CD4-positive, alpha-beta T cell treated with Interleukin-17A for 1 hour (primary cell): ENCODE data around the gene SP140.
"Not testable (repeated sequence)": the region's sequence is repeated elsewhere in the genome, so short reads cannot be mapped to it uniquely, and the experiment has no call there.

Experiments used
- DNase-seq: peaks from one replicate; pipeline ENCODE4 v3.0.0-alpha.2; 2020

Gene SP140

GRCh38 chr2:230225486-230225885 is at the start of gene SP140:
TSS of gene SP140 (plus strand) at chr2:230225736. CDS start at chr2:230225845, 109 bp downstream.
- DNase-seq, result peak; percentile 92

DNA sequence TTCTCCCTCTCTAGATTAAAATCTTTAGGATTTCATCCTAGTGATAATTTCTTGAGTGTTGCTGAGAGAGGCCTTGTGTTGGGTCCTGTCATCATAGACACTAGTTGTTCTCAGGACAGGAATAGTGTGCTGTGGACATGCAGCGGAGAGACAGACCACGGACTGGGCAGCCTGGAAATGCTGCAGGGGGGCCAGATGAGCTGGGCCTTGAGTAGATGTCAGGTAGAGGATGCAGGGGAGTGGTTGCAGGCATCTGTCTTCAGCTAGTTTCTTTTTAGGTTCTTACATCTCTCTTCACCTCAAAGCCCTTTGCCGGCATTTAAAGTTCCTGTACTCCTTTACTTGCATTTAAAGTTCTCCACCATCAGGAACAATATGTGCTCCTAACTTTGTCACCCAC is 48.5 kb upstream of the SP140 start:
- no peak for DNase-seq

- DNase-seq, result no peak
Observed at GRCh38 chr2:230178546-230179485, 46.7 kb upstream of the SP140 start.

DNA sequence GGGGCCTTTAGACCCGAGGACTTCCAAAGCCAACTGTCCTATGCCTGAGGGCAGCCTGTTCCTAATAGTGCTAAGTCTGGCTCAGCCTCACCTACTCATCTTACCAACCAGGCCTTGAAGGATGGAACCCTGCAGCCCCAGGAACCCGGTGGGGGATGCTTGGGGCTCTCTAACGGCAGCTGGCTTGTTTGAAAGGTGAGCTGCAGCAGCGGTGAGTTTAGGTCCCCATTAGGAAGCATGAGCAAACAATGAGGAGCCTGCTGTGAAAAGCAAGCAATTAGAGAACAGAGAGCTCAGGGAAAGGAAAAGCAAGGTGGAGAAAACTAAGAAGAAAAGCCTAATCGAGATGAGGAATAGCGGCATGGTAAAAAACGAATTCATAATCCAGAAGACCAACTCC is 45.6 kb upstream of the SP140 start:
- no peak for DNase-seq

DNA sequence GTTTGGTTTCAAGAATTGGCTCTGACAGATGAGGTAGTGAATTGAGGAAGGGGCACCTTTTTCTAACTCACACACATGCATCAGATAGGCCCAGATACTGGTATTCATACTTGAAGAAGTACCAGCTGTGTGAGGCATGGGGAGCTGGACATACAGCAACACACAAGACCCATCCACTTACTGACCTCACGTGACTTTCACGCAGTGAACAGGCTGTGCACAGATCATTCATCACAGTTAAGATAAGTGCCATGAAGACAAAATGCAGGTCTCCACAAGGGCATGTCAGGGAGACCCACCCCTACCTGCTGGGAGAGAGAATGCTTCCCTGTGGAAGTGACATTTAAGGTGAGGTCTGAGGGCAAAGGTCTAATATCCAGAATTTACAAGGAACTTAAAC is 44.3 kb upstream of the SP140 start:
- DNase-seq, result no peak

GRCh38 chr2:230184727-230185578 is 40.6 kb upstream of the SP140 start:
- DNase-seq, result no peak

GRCh38 chr2:230202430-230203109 is 23.0 kb upstream of the SP140 start:
- peak; percentile 44 for DNase-seq

GRCh38 chr2:230203110-230203676 is 22.3 kb upstream of the SP140 start:
- DNase-seq, result peak; percentile 28

- DNase-seq, result no peak
Observed at GRCh38 chr2:230205034-230205433, 20.5 kb upstream of the SP140 start.

GRCh38 chr2:230205721-230206120 is 19.8 kb upstream of the SP140 start:
- DNase-seq, result no peak

GRCh38 chr2:230208576-230208975 is 17.0 kb upstream of the SP140 start:
- no peak for DNase-seq

DNA sequence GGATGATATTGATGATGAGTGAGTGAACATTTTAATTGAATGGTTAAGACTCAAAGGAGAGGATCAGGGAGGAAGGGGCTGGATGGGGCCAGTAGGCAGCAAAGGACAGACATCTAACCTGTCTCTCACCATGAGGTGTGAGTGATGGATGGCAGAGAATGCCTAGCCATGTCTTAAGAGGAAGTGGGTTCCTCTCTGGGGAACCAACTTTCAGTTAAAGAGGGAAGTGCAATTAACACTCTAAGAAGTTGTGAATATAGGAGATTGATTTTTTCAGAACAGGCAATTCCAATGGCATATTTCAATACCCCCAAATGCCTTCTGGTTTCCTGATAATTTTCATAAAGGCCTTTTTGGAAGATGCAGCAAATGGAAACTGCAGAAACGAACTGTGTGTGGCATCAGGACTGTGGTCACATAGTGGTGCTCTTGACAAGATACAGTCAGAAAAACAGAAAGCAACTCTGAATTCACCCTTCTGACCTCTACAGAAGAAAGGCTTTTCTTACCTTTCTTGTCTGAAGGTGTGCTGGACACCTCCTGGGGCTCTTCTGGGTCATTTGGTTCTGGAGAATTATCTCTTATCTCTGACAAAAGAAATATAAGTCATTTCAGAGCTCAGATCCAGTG is 16.0 kb upstream of the SP140 start:
- DNase-seq, result no peak

GRCh38 chr2:230216489-230216888 is 9.0 kb upstream of the SP140 start:
- DNase-seq, result no peak

- no peak for DNase-seq
Observed at GRCh38 chr2:230217424-230217823, 8.1 kb upstream of the SP140 start.

- DNase-seq, result peak; percentile 42
Observed at GRCh38 chr2:230218421-230218820, 7.1 kb upstream of the SP140 start.

DNA sequence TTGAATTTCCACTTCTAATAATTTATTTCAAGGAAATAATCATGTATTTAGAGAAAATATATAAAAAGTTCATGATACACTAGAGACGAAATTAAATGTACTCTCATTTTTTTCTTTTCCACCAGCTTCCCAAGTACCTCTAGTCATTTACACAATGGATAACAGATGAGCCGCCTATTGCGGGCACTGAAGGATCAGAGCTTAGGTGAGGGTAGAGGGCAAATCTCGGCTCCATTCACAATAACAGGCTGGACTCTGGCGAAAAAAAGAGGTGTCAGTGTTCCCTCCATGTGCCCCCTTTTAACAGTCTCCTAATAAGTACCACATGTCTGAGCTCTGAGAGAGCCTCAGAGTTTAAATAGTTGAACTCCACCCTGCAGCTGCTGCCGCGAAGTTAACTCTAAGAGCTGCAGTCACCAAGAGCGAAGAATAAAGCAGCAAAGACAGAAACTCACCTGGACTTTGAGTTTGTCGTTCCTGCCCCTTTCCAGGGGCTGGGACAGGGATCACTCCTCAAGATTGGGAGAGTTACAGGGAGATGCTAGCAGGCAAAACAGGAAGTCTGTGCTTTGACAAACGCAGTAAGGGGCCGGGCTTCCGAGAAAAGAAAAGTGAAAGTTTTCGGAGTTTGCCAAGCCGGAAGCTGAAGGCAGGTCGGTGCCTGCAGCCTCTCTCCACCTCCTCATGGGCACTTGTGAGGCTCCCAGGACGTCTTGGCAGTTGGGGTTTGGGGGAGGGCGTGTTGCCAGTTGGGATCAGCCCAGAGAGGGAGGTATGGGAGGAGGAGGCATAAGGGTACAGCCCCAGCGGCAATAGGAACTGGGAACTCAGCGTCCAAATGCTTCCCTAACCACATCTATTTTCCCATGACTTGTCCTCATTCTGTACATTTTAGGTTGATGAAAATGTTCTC is 5.9 kb upstream of the SP140 start, which contains the start of gene SP110:
Gene SP110, minus strand, starts transcription at position 566 of the 913 bp plus-strand sequence. CDS start 3,057 bp downstream, outside the sequence.
- peak; percentile 83 for DNase-seq

DNA sequence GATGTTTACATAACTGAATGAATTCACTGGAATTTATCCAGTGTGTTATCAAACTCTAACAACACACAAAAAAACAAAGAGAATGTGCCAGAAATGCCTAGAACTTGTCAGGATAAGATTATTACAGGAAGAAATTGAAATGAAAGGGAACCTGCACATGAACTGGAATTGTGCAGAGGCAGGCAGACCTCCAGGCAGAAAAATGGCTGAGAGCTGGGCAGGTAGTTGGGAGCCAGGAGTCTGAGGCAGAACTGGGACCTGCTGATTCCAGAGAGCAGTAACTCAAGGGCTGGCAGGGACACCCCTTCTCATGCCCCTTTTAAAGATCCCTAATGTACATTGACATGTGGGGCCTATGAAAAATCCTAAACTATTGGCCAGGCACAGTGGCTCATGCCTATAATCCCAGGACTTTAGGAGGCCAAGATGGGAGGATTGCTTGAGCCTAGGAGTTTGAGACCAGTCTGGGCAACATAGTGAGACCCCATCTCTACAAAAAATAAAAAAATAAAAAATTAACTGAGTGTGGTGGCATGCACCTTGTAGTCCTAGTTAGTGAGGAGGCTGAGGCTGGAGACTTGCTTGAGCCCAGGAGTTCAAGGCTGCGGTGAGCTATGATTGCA is 5.1 kb upstream of the SP140 start:
- no peak for DNase-seq

GRCh38 chr2:230221493-230221892 is 4.0 kb upstream of the SP140 start:
- DNase-seq, result no peak

DNA sequence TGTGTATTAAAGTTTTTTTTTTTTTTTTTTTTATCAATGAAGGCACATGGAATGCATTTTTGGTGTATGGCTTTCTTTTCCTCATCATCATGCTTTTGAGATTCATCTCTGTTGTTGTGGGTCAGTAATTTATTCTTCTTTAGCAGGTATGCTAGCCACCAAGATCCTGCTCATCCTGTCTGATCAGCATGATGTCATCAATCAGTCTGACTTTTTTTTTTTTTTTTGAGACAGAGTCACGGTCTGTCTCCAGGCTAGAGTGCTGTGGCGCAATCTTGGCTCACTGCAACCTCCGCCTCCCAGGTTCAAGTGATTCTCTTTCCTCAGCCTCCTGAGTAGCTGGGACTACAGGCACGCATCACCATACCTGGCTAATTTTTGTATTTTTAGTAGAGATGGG is 2.7 kb upstream of the SP140 start:
- DNase-seq, result not testable (repeated sequence)

- DNase-seq, result no peak
Observed at GRCh38 chr2:230224458-230224857, 1.1 kb upstream of the SP140 start.
